ENCODE data around the gene RNF213.

Gene RNF213

DNA sequence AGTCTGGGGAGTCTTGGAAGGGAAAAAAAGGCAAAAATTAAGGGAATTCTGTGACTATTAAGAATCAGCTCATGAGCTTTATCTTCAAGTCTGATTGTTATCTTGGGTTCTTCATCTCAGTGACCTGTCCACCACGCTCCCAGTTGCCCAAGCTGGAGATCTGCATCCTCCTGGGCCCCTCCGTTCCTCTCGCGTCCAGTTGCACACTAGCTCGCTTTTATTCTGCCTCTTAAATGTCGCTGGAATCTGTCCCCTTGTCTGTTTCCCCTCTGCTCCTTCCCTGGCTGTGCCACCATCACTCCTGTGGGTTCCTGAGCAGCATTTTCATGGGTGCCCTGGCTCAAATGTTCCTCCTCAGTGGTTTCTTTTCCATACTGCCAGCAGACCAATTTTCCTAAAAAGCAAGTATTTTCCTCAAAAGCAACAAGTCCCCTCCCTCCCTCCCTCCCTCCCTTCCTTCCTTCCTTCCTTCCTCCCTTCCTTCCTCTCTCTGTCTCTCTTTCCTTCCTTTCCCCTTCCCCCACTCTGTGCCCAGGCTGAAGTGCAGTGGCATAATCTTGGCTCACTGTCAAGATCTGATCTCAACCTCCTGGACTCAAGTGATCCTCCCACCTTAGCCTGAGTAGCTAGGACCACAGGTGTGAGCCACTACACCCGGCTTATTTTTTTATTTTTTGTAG is 155.7 kb downstream of the RNF213 start:
- no peak for DNase-seq (ENCODE audit: low read depth in 2 of 2)

DNA sequence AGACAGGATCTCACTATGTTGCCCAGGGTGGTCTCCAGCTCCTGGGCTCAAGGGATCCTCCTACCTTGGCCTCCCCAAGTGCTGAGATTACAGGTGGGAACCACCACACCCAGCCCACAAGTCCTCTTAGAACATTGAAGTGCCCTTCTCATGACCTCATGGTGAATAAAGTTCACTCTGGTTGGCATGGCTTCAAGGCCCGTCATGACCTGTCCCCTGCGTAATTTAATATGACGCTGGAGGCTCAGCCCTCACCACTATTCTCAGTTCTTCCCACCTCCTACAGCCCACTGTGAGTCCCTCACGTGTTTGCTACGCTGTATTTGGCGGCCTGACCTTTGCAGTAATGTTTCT is 156.3 kb downstream of the RNF213 start:
- no peak for DNase-seq (ENCODE audit: low read depth in 2 of 2)

DNA sequence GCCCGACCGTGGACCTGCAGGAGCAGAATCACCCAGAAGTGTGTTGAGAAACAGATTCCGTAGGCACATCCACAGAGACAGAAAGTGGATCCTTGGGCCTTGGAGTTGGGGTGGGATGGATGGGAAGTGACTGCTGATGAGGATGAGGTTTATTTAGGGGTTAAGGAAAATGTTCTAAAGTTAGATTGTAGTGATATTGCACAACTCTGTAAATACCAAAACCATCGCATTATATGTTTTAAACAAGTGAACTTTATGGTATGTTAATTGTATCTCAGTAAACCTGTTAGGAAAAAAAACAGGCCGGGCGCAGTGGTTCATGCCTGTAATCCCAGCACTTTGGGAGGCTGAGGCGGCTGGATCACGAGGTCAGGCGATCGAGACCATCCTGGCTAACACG is 157.9 kb downstream of the RNF213 start:
- no peak for DNase-seq (ENCODE audit: low read depth in 2 of 2)

DNA sequence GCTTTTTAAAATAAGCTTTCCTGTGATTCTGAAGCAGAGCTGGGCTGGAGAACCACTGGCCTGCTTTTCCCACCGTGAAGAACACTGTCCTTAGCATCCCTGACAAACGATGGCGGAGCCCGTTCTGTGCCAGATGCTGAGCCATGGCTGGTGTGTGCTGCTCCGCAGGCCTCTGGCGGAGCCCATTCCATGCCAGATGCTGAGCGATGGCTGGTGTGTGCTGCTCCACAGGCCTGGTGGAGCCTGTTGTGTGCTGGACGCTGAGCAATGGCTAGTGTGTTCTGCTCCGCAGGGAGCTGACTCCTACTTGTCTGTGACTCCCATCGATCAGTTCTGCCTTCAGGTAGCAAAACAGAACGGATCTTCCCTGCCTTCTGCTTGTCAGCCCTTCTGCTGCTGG is 158.6 kb downstream of the RNF213 start:
- DNase-seq (ENCODE audit: low read depth in 2 of 2): no peak

DNA sequence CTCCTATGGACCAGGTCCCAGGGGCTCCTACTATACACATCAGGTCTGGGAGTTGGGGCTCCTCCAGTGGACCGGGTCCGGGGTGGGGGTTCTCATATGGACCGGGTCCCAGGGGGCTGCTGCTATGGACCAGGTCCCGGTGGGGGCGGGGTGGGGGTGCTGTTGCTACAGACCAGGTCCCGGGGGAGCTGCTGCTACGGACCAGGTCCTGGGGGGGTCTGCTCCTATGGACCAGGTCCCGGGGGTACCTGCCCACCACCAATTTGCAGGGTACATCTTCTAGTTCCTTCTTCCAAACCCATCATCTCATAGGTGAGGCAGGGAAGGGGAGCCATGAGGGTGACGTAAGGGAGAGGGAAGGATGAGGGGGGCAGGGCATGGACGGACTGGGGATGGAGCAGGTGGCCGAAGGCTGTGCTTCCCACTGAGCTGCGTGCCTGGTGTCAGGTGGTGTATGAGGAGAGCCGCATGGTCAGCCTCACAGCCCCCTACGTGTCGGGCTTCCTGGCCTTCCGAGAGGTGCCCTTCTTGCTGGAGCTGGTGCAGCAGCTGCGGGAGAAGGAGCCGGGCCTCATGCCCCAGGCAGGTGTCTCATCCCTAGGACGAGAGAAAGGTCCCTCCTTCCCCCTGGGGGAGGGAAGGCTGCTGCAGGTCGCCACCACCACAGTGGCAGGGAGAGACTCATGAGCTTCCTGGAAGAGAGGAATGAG is 160.9 kb downstream of the RNF213 start:
- no peak for DNase-seq (ENCODE audit: low read depth in 2 of 2)

DNA sequence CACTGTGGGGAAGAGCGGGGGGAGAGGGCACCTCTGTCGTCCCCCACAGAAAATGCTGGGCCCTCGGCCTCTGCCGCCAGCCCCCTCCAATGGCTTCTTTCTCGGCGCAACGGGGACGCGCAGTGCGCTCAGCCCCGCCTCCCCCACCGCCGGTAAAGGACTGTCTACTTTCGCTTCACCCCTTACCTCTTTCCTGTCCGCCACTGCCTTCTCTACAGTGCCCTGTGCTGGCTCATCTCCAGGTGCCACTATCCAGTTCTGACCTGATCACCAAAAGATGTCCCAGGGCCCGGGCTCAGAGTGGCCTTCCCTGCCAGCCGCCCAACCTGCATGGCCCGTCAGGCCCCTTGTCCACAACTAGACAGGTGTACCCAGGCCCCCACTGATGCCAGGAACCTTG is 161.6 kb downstream of the RNF213 start:
- DNase-seq (ENCODE audit: low read depth in 2 of 2): no peak

DNA sequence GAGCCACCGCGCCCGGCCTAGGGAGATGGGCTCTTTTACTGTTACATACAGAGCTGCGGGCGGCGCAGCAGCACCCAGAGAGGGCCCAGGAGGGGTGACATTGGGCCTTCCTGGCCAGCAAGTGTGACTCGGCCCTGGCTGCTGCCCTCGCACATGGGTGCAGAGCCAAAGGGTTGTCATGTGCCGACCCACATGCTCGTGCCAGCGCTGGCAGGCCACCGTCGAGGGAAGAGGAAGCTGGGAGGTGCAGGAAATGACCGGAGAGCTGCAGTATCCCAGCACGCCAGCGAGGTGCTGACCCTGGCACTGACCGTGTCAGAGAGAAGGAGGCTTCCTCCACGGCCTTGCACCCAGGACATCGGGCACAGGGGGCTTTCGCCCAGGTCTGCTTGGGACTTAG is 162.3 kb downstream of the RNF213 start:
- no peak for DNase-seq (ENCODE audit: low read depth in 2 of 2)

DNA sequence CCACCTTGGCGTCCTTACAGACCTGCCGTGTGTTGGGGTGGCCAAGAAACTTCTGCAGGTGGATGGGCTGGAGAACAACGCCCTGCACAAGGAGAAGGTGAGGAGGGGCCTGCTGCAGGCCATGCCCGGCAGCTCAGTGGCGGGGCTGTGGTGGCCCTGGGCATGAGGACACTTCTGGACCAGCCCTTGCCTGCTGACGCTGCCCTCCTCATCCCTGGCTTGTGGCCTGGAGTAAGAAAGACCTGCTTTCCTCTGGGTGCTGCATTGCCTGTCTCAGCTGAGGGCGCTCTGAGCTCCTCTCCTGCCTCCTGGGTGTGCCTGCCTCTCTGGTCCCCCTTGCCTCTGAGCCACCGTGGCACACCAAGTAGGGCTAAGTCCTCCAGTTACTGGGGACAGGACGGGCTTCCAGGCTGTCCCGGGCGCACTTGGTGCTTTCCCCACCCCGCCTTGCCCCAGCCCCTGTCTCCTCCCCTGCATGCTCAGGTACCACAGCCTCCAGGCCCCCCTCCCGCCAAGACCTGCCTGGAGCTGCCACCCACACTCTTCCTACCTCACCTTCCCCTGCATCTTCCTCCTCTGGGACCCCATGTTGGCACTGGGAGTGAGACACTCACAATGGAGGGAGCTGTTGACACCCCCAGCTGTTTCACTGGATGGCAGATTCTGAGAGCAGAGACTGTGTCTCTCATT is 163.0 kb downstream of the RNF213 start:
- DNase-seq (ENCODE audit: low read depth in 2 of 2): no peak

DNA sequence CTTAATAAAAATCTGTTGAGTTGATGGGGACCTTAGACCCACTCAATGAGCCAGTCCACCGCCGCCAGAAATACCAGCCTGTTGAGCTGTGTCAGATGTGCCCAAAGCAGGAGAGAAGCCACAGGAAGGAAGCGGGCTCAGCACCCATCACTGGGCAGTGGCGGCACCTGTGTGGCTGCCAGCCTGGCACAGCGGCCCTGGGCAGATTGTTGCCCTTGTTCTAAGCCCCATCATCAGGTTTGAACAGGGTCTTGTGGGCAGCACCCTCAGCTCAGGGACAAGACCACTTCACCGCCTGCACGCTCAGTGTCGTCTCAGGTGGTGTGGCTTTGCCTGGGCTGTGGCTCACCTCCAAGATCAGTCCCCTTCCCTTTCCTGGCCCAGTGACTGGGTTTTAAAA is 163.6 kb downstream of the RNF213 start:
- no peak for DNase-seq (ENCODE audit: low read depth in 2 of 2)

DNA sequence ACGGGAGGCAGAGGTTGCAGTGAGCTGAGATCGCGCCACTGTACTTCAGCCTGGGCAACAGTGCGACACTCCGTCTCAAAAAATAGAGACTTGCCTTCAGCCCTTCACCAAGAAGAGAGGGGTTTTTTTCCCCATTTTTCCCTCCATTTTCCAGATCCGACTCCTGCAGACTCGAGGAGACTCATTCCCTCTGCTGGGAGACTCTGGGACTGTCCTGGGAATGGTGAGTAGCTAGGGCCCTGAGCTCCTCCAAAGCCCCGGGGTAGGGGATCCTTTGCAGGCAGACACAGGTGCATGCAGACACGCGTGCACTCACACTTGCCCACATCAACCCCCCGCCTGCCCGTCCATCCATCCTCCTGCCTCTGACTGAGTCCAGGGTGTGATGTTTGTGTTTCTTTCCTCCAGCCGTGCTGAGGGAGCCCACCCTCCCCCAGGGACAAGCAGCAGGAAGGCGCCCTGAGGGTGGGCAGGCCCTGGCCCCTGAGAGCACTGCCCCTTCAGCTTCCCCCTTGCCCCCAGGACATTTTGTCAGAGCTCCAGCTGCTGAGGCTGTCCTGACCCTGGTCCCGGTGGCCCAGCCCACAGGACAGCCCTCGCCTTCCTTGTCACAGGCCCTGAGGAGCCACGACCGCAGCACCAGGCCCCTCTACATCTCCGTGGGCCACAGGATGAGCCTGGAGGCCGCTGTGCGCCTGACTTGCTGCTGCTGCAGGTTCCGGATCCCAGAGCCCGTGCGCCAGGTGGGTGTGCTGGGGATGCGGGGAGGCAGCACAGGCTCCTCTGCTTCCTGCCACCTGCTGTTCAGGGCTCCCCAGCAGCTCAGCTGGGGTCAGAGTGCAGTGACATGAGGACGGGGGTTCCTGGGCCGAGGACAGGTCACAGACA is 164.5 kb downstream of the RNF213 start:
- no peak for DNase-seq (ENCODE audit: low read depth in 2 of 2)

DNA sequence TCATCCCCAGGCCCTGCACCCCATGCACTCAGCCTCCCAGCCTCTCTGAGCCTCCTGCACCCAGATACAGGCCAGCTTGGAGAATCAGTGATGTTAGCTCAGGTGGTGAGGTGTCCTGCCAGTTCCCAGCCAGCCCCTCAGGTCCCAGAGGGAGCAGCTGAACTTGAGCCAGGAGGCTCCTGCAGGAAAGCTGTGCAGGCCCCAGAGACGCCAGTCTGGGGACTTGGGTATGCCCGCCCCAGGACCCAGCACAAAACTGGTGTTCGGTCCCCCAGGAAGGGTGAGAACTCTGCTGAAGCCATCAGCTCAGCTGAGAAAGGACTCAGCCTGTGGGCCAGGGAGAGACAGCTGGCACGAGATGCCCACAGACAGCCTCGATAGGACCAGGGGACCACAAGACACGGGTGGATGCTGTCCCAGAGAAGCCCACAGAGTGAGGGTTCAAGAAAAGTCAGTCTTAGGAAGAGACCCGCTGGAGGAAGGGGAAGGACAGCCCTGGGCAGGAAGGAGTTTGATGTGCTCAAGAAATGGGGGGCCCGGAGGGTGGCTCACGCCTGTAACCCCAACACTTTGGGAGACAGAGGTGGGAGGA is 165.3 kb downstream of the RNF213 start:
- DNase-seq (ENCODE audit: low read depth in 2 of 2): no peak

DNA sequence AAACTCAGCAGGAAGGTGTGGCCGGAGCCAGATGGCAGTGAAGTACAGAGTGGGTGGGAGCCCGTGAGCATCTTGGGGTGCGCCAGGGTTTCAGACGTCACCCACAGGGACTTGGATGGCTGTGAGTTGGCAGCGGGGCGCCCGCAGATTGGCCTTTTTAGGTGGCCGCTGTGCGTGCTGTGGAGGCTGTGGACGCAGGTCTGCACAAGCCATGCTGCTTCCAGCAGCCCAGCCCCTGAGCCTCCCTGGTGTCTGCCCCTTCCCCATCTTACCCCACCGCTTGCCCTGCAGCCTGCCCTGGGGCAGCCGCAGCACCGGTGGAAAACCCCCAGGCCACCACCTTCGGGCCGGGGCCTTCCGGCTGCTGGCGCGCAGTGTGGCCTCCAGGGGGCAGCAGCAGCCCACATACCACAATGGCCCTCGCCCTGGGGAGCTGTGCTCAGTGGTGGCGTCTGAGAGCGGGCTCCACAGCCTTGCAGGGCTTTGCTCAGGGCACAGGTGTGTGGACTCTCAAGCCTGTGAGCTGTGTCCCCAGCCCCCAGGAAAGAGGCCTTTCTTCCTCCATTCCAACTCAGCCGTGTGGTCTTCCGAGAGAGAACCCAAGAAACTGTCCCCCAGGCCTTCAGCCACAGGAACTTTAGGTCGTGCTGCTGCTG is 166.1 kb downstream of the RNF213 start:
- DNase-seq (ENCODE audit: low read depth in 2 of 2): peak; percentile 72 to 74

DNA sequence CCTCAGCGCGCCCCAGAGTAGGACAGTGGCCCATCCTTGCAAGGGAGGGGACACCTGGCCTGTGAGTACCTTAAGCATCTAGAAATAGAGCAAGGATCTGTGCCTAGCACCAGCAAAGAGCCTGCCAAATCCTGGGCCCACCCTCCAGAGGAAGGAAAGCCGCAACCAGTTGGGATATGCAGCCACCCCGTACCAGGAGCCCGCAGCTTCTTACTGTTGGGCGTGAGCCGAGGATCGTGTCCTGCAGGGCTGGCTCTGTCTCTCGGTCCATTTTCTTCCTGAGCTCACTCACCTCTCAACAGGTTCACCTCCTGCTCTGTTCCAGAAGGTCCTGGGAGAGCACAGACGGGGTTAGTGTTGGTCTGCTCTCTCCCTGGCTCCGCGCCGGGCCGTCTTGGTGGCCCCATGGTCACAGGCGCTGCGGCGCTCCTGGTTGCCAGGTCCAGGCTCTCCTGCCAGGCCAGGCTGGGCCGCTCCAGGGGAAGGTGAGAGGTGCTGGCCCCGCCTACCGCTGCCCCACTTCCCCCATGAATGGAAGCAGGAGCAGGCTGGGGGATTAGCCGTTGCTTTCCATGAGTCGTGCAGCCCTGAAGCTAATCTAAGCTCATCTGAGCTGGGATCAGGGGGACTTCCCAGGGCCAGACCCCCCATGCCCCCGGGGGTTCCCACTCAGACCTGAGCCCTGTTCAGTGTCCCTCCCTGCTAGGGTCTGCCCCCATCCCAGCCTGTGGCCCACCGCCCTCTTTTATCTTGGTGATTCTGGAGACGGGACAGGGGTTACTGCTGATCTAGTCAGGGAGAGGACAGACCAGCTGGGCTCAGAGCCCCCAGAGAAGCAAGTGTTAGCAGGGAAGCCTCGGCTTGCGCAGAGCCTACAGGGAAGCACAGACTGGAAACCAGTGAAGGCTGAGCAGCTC is 167.0 kb downstream of the RNF213 start:
- no peak for DNase-seq (ENCODE audit: low read depth in 2 of 2)

DNA sequence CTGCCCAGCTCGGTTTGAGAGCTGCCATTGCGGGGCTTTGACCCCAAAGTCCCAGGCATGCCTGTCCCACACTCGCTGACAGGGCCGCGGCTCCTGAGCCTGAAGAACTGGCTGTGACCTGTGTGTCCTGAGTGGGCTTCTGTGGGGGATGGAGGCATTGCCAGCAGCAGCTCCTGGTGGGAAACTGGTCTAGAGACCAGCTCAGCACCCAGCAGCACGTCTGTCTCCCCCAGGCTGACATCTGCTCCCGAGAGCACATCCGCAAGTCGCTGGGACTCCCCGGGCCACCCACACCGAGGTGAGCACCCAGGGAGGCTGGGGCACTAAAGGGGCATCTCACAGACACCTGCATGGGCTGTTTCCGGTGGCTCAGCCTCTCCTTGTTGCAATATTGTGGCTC is 167.7 kb downstream of the RNF213 start:
- DNase-seq (ENCODE audit: low read depth in 2 of 2): no peak

DNA sequence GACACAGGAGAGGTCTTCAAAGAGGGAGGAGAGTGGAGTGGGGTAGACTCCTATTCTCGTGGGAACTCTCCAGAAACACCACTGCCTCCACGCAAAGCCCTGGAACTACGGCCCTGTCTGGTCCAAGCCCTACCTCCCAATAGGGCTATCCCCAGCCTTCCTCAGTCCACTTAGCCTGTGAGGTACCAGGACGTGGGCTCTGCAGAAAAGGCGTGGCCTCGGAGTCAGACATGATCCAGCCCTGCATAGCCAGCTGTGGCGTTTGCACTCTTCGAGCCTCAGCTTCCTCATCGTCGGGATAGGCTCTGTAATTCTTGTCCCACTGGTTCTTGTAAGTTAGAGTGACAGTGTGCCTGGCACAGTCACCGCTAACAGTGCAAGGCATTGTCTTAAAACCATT is 168.1 kb downstream of the RNF213 start:
- DNase-seq (ENCODE audit: low read depth in 2 of 2): no peak

DNA sequence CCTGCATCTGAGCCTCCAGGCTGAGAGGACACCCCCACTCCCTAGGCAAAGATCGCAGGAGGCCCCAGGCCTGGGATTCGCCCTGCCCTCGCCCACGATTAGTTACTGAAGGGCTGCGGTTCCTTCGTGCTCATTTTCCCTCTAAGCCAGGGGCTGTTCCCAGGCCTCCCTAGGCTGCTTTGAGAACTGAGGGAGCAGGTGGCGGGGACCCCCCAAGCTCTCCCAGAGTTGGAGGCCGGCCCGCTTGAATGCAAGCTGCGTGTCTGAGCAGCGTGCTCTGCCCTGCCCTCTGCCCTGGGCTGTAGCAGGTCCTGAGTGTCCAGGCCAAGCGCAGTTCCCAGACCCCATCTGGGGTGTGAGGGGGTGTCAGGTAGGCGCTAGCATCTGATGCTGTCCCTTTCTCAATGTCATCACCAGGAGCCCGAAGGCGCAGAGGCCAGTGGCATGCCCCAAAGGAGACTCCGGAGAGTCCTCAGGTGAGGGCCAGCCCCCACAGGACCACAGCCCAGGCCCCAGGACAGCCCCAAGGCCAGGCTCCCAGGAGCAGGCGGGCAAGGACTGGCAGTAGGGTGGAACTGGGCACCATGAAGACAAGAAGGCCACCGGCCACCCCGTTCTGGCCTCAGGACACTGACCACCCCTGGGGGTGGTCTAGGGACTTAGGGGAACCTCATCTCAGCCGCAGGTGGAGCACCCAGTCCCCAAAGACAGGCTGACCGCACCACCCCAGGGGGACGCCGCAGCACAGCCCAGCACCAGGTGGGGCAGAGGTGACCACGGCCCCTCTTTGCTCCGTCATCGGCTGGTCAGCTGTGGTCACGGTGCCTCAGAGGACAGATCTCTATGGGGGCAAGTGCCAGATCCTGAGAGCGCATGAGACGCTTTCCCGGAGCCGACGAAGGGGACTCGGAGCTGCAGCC is 169.0 kb downstream of the RNF213 start:
- no peak for DNase-seq (ENCODE audit: low read depth in 2 of 2)

DNA sequence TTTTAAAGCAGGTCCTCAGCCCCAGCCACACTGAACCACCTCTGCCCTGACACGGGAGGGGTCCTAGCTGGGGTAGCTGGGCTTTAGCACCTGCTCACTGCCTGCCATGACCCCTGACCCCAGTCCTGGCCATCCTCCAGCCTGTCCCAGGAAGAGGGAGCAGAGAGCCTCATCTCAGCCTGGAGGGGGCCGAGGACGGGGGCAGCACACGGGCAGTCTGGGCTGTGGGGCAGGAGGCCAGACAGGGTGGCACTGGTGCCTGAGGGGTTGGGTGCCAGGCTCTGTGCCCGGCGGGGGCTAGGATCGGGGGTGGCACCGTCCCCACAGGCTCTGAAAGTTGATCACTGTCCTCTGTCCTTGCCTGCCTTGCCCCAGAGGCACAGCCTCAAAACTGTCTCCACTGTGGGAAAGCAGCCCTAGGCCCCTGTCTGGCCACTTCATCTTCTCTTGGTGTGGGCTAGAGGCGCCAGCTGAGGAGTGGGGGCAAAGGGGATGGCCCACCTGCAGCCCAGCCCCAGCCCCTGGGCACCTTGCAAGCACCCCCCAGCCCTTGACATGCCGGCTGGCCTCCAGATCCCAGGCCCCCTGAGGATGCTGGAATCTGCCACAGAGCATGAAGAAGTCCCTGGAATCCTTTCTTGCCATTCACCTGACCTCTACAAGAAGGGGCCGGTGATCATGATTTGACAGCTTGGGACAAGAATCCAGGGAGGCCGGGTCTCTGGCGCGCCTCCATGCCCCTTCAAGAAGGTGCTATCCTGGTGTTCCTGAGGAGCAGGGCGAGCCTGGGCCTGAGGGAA is 170.0 kb downstream of the RNF213 start:
- DNase-seq (ENCODE audit: low read depth in 2 of 2): no peak

Measured in stimulated activated CD8-positive, alpha-beta memory T cell treated with anti-CD3 and anti-CD28 coated beads, Interleukin-15, amount 100 ng/mL, for 48 hours (primary cell).